Measurements from ENCODE around the gene DUS1L. TPM values are rescaled to one million over a fixed set of nuclear protein-coding genes. Genes with fewer than 3 reads are reported as not detected.

The DUS1L gene
- polyA plus RNA-seq, 1 donor from 2014 or later: 55.7 TPM

DNA sequence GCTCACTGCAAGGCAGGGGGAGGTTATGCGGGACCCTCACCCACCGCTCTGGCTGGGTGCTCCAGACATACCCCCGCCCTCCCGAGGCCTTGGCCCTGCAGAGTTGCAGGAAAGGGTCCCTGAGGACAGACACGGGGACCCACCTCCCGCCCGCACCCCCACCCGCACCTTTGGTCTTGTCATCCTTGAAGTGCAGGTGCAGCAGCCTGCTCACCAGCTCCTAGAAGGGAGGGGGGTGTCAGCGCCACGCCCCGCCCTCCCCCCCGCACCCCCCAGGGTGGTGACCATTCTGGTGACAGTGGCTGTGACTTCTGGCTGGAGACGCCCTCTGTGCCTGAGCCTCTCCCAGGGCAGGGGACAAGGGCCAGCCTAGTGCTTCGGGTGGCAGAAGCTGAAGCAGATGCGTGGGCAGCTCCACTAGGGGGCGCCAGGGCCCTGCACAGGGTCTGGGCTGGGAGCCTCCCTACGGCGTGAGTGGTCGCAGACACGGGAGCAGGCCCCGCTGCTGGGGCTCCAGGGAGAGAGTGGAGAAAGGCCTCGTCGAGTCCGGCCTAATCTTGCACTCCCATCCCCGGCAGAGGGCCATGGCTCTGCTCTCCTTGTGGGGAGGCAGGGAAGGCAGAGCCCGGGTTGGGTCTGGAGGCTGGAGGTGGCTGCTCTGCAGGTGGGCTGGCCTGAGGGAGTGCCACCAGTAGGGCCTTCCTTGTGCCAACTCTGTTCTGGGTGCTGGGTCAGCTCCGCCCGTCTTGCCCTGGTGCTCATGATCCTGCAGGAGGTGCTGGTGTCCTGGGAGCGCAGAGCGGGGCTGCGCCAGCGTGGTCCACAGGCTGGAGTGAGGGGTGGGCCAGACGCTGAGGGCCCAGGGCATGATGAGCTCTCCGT is 45.7 kb downstream of the DUS1L start:
- Mint-ChIP-seq H3K4me3 (peak overlapping the region in 1 of 4 donors; percentile 66), H3K27me3 (no peaks in the 10 kb centered on the region), H3K4me1 (peaks cover 7 to 10% (median 9%) of the 10 kb centered on the region in 3 donors), H3K9me3 (no peaks in the 10 kb centered on the region), H3K27ac (no peak overlapping the region), H3K36me3 (no peaks in the 10 kb centered on the region)

- Mint-ChIP-seq H3K27me3 (no peaks in the 10 kb centered on the region), H3K9me3 (no peaks in the 10 kb centered on the region), H3K27ac (no peak overlapping the region), H3K4me1 (peaks cover 7 to 10% (median 9%) of the 10 kb centered on the region in 3 donors), H3K36me3 (no peaks in the 10 kb centered on the region), H3K4me3 (peak overlapping the region in 1 of 4 donors; percentile 17)
Observed at GRCh38 chr17:82018989-82019689, 46.5 kb downstream of the DUS1L start.

GRCh38 chr17:82018152-82018988 is 47.2 kb downstream of the DUS1L start:
- peak overlapping the region in 1 of 3 donors; percentile 23 for H3K27ac Mint-ChIP-seq
- H3K9me3 Mint-ChIP-seq: no peaks in the 10 kb centered on the region
- no peaks in the 10 kb centered on the region for H3K27me3 Mint-ChIP-seq
- no peaks in the 10 kb centered on the region for H3K36me3 Mint-ChIP-seq
- peaks cover 7 to 9% (median 7%) of the 10 kb centered on the region in 3 donors for H3K4me1 Mint-ChIP-seq
- no peak overlapping the region for H3K4me3 Mint-ChIP-seq

- Mint-ChIP-seq H3K36me3 (no peaks in the 10 kb centered on the region), H3K4me1 (peaks cover 7% of the 10 kb centered on the region in 3 donors), H3K27me3 (no peaks in the 10 kb centered on the region), H3K27ac (no peak overlapping the region), H3K9me3 (no peaks in the 10 kb centered on the region), H3K4me3 (no peak overlapping the region)
Observed at GRCh38 chr17:82017612-82018151, 47.9 kb downstream of the DUS1L start.

GRCh38 chr17:82016875-82017459 is 48.6 kb downstream of the DUS1L start:
- no peak overlapping the region for H3K4me3 Mint-ChIP-seq
- H3K4me1 Mint-ChIP-seq: peaks cover 5 to 7% (median 6%) of the 10 kb centered on the region in 3 donors
- H3K27me3 Mint-ChIP-seq: no peaks in the 10 kb centered on the region
- H3K36me3 Mint-ChIP-seq: no peaks in the 10 kb centered on the region
- H3K27ac Mint-ChIP-seq: no peak overlapping the region
- H3K9me3 Mint-ChIP-seq: no peaks in the 10 kb centered on the region

GRCh38 chr17:82016061-82016874 is 49.3 kb downstream of the DUS1L start:
- peaks cover 0 to 2% (median under 1%) of the 10 kb centered on the region in 3 donors for H3K4me1 Mint-ChIP-seq
- H3K27me3 Mint-ChIP-seq: no peaks in the 10 kb centered on the region
- H3K9me3 Mint-ChIP-seq: no peaks in the 10 kb centered on the region
- no peaks in the 10 kb centered on the region for H3K36me3 Mint-ChIP-seq
- H3K4me3 Mint-ChIP-seq: no peak overlapping the region
- no peak overlapping the region for H3K27ac Mint-ChIP-seq

- Mint-ChIP-seq H3K4me3 (no peak overlapping the region), H3K27ac (no peak overlapping the region), H3K4me1 (no peaks in the 10 kb centered on the region), H3K27me3 (no peaks in the 10 kb centered on the region), H3K36me3 (no peaks in the 10 kb centered on the region), H3K9me3 (no peaks in the 10 kb centered on the region)
Observed at GRCh38 chr17:82015311-82015971, 50.2 kb downstream of the DUS1L start.

DNA sequence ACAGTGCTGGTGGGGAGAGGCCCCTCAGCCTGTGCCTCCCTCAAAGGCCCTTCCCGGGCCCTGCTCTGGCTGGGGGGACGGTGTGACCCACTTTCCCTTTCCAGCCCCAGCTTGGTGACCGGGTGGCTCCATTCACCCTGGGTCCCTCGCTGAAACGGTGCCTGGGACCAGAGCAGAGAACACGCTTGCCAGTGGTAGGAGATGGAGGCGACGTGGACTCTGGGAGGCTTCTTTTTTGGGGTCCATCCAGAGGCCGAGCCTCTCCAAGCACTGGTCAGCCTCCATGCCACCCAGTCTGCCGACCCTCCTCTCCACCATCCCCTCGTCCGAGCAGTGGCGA is 50.7 kb downstream of the DUS1L start:
- Mint-ChIP-seq H3K36me3 (no peaks in the 10 kb centered on the region), H3K4me3 (no peak overlapping the region), H3K27me3 (no peaks in the 10 kb centered on the region), H3K27ac (no peak overlapping the region), H3K4me1 (no peaks in the 10 kb centered on the region), H3K9me3 (no peaks in the 10 kb centered on the region)

DNA sequence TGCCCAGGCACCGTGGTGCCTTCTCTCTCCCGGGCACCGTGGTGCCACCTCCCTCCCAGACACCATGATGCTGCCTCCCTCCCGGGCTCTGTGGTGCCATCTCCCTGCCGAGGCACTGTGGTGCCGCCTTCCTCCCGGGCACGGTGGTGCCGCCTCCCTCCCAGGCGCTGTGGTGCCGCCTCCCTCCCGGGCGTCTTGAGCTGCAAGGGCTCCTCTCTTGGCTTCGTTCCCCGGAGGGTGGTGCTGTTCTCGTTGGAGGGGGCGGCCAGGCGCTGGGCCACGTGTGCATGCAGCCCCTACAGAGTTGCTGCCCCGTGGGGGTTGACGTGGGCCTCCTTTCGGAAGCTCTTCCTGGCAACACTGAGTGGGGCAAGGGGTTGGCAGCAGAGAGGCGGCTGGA is 51.2 kb downstream of the DUS1L start:
- Mint-ChIP-seq H3K27ac (no peak overlapping the region), H3K36me3 (no peaks in the 10 kb centered on the region), H3K9me3 (no peaks in the 10 kb centered on the region), H3K4me1 (no peaks in the 10 kb centered on the region), H3K4me3 (no peak overlapping the region), H3K27me3 (no peaks in the 10 kb centered on the region)

DNA sequence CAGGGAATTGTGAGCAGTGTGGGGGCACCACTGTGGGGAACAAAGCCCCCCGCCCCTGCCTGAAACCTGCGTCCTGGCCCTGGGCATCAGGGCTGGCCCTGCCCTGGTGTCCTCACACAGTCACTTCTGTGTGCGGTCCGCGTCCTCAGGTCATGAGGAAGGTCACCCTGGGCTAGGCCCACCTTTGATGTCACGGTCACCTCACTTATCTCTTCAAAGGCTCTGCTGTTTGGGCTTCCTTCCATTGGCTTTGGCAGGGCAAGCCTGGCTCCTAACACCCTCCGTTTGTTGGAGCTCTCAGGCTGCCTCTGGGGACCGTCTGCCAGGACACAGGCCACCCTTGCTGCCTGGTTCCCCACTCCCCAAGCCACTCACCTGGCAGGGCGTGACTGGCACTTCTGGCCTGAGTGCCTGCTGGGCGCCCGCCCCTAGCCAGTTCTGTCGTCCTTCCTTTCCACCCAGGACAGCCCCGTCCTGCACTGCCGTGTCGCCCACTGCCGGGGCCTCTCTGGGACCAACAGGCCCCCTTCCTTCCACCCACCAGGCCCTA is 51.8 kb downstream of the DUS1L start:
- no peak overlapping the region for H3K4me3 Mint-ChIP-seq
- H3K27ac Mint-ChIP-seq: no peak overlapping the region
- no peaks in the 10 kb centered on the region for H3K4me1 Mint-ChIP-seq
- no peaks in the 10 kb centered on the region for H3K9me3 Mint-ChIP-seq
- no peaks in the 10 kb centered on the region for H3K27me3 Mint-ChIP-seq
- no peaks in the 10 kb centered on the region for H3K36me3 Mint-ChIP-seq

GRCh38 chr17:82013341-82013740 is 52.3 kb downstream of the DUS1L start:
- Mint-ChIP-seq H3K4me3 (no peak overlapping the region), H3K4me1 (no peaks in the 10 kb centered on the region), H3K27me3 (no peaks in the 10 kb centered on the region), H3K9me3 (no peaks in the 10 kb centered on the region), H3K36me3 (no peaks in the 10 kb centered on the region), H3K27ac (no peak overlapping the region)

DNA sequence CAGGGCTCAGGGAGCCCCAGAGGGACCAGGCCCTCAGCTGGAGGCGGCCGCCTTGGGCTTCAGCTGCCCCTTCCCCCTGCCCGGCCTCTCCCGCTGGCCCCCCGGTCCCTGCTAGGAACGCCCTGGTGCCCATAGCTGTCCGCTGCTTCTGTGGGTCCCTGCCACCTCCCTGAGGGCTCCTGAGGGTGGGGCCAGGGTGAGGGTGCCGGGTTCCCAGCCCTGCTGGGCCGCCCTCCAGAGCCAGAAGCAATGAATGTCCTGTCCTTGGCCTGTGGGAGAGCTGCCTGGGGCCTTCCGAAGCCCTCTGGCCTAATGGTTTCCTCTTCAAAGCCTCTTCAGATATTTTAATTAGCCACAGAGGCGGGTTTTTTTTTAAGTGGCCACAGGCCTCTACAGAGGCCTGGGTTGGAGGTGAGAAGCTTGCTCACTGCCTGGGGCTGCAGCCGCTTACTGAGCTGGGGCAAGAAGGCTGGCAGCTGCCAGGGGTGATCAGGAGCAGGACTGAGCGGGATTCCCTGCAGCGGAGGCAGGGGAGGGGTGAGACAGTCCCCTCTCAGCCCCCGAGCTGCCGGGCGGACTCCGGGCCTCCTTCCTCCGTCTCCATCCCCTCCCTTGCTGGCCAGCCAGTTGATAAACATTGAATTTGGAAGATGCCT is 52.8 kb downstream of the DUS1L start:
- Mint-ChIP-seq H3K27me3 (no peaks in the 10 kb centered on the region), H3K36me3 (no peaks in the 10 kb centered on the region), H3K4me1 (no peaks in the 10 kb centered on the region), H3K9me3 (no peaks in the 10 kb centered on the region), H3K27ac (no peak overlapping the region), H3K4me3 (no peak overlapping the region)

GRCh38 chr17:82012261-82012639 is 53.4 kb downstream of the DUS1L start:
- no peak overlapping the region for H3K4me3 Mint-ChIP-seq
- H3K36me3 Mint-ChIP-seq: no peaks in the 10 kb centered on the region
- H3K27me3 Mint-ChIP-seq: no peaks in the 10 kb centered on the region
- no peaks in the 10 kb centered on the region for H3K9me3 Mint-ChIP-seq
- H3K27ac Mint-ChIP-seq: no peak overlapping the region
- no peaks in the 10 kb centered on the region for H3K4me1 Mint-ChIP-seq

All from IgD-negative memory B cell (primary cell).